Measurements from ENCODE around the gene LRRC3.

The LRRC3 gene

GRCh38 chr21:44431300-44431699, 24.0 kb upstream of the LRRC3 start:
- Histone ChIP-seq H3K4me1 (ENCODE audit: insufficient read depth, low read length) (no peaks in the 10 kb centered on the region), H3K9ac (ENCODE audit: low read depth, low read length) (no peak overlapping the region), H3K9me3 (ENCODE audit: control insufficient read depth, insufficient read depth, low read length) (no peaks in the 10 kb centered on the region), H3K36me3 (ENCODE audit: insufficient read depth, low read length) (no peaks in the 10 kb centered on the region)

GRCh38 chr21:44432841-44433790, 22.2 kb upstream of the LRRC3 start:
- no peaks in the 10 kb centered on the region for H3K36me3 ChIP-seq (ENCODE audit: insufficient read depth, low read length)
- no peaks in the 10 kb centered on the region for H3K4me1 ChIP-seq (ENCODE audit: insufficient read depth, low read length)
- H3K9ac ChIP-seq (ENCODE audit: low read depth, low read length): no peak overlapping the region
- no peaks in the 10 kb centered on the region for H3K9me3 ChIP-seq (ENCODE audit: control insufficient read depth, insufficient read depth, low read length)

- Histone ChIP-seq H3K9me3 (ENCODE audit: control insufficient read depth, insufficient read depth, low read length) (no peaks in the 10 kb centered on the region), H3K36me3 (ENCODE audit: insufficient read depth, low read length) (no peaks in the 10 kb centered on the region), H3K4me1 (ENCODE audit: insufficient read depth, low read length) (no peaks in the 10 kb centered on the region), H3K9ac (ENCODE audit: low read depth, low read length) (no peak overlapping the region)
Measured at GRCh38 chr21:44433791-44434567, 21.3 kb upstream of the LRRC3 start.

GRCh38 chr21:44434568-44434925, 20.8 kb upstream of the LRRC3 start:
- Histone ChIP-seq H3K9ac (ENCODE audit: low read depth, low read length) (no peak overlapping the region), H3K36me3 (ENCODE audit: insufficient read depth, low read length) (no peaks in the 10 kb centered on the region), H3K4me1 (ENCODE audit: insufficient read depth, low read length) (no peaks in the 10 kb centered on the region), H3K9me3 (ENCODE audit: control insufficient read depth, insufficient read depth, low read length) (no peaks in the 10 kb centered on the region)

GRCh38 chr21:44434936-44435635, 20.2 kb upstream of the LRRC3 start:
- no peaks in the 10 kb centered on the region for H3K36me3 ChIP-seq (ENCODE audit: insufficient read depth, low read length)
- H3K9ac ChIP-seq (ENCODE audit: low read depth, low read length): no peak overlapping the region
- H3K9me3 ChIP-seq (ENCODE audit: control insufficient read depth, insufficient read depth, low read length): no peaks in the 10 kb centered on the region

GRCh38 chr21:44436111-44436611, 19.1 kb upstream of the LRRC3 start:
- Histone ChIP-seq H3K9ac (ENCODE audit: low read depth, low read length) (no peak overlapping the region), H3K36me3 (ENCODE audit: insufficient read depth, low read length) (no peaks in the 10 kb centered on the region), H3K9me3 (ENCODE audit: control insufficient read depth, insufficient read depth, low read length) (no peaks in the 10 kb centered on the region), H3K4me1 (ENCODE audit: insufficient read depth, low read length) (no peaks in the 10 kb centered on the region)

More at GRCh38 chr21:44434936-44435635, 20.2 kb upstream of the LRRC3 start:
- no peaks in the 10 kb centered on the region for H3K4me1 ChIP-seq (ENCODE audit: insufficient read depth, low read length)

- Histone ChIP-seq H3K36me3 (ENCODE audit: insufficient read depth, low read length) (no peaks in the 10 kb centered on the region), H3K9me3 (ENCODE audit: control insufficient read depth, insufficient read depth, low read length) (no peaks in the 10 kb centered on the region), H3K9ac (ENCODE audit: low read depth, low read length) (no peak overlapping the region), H3K4me1 (ENCODE audit: insufficient read depth, low read length) (no peaks in the 10 kb centered on the region)
Measured at GRCh38 chr21:44436958-44437357, 18.4 kb upstream of the LRRC3 start.

- Histone ChIP-seq H3K4me1 (ENCODE audit: insufficient read depth, low read length) (no peaks in the 10 kb centered on the region), H3K9ac (ENCODE audit: low read depth, low read length) (no peak overlapping the region), H3K9me3 (ENCODE audit: control insufficient read depth, insufficient read depth, low read length) (no peaks in the 10 kb centered on the region), H3K36me3 (ENCODE audit: insufficient read depth, low read length) (no peaks in the 10 kb centered on the region)
Measured at GRCh38 chr21:44437371-44437695, 18.0 kb upstream of the LRRC3 start.

GRCh38 chr21:44437696-44438431, 17.4 kb upstream of the LRRC3 start:
- Histone ChIP-seq H3K9ac (ENCODE audit: low read depth, low read length) (no peak overlapping the region), H3K4me1 (ENCODE audit: insufficient read depth, low read length) (no peaks in the 10 kb centered on the region), H3K36me3 (ENCODE audit: insufficient read depth, low read length) (no peaks in the 10 kb centered on the region), H3K9me3 (ENCODE audit: control insufficient read depth, insufficient read depth, low read length) (no peaks in the 10 kb centered on the region)

- no peaks in the 10 kb centered on the region for H3K9me3 ChIP-seq (ENCODE audit: control insufficient read depth, insufficient read depth, low read length)
- no peak overlapping the region for H3K9ac ChIP-seq (ENCODE audit: low read depth, low read length)
- no peaks in the 10 kb centered on the region for H3K4me1 ChIP-seq (ENCODE audit: insufficient read depth, low read length)
- H3K36me3 ChIP-seq (ENCODE audit: insufficient read depth, low read length): no peaks in the 10 kb centered on the region
Measured at GRCh38 chr21:44438531-44439210, 16.6 kb upstream of the LRRC3 start.

GRCh38 chr21:44439211-44439600, 16.1 kb upstream of the LRRC3 start:
- no peaks in the 10 kb centered on the region for H3K4me1 ChIP-seq (ENCODE audit: insufficient read depth, low read length)
- H3K36me3 ChIP-seq (ENCODE audit: insufficient read depth, low read length): no peaks in the 10 kb centered on the region
- no peak overlapping the region for H3K9ac ChIP-seq (ENCODE audit: low read depth, low read length)
- H3K9me3 ChIP-seq (ENCODE audit: control insufficient read depth, insufficient read depth, low read length): no peaks in the 10 kb centered on the region

- no peak overlapping the region for H3K9ac ChIP-seq (ENCODE audit: low read depth, low read length)
- no peaks in the 10 kb centered on the region for H3K9me3 ChIP-seq (ENCODE audit: control insufficient read depth, insufficient read depth, low read length)
- H3K4me1 ChIP-seq (ENCODE audit: insufficient read depth, low read length): no peaks in the 10 kb centered on the region
- H3K36me3 ChIP-seq (ENCODE audit: insufficient read depth, low read length): no peaks in the 10 kb centered on the region
Measured at GRCh38 chr21:44440241-44441040, 14.9 kb upstream of the LRRC3 start.

GRCh38 chr21:44441041-44441400, 14.3 kb upstream of the LRRC3 start:
- Histone ChIP-seq H3K9ac (ENCODE audit: low read depth, low read length) (no peak overlapping the region), H3K36me3 (ENCODE audit: insufficient read depth, low read length) (no peaks in the 10 kb centered on the region), H3K9me3 (ENCODE audit: control insufficient read depth, insufficient read depth, low read length) (no peaks in the 10 kb centered on the region)

More at GRCh38 chr21:44441041-44441400, 14.3 kb upstream of the LRRC3 start:
- H3K4me1 ChIP-seq (ENCODE audit: insufficient read depth, low read length): no peaks in the 10 kb centered on the region
